ENCODE measurements around the gene BABAM1. TPM values are rescaled to one million over a fixed set of nuclear protein-coding genes. Genes with fewer than 3 reads are reported as not detected.
A peak's percentile ranks its signal among the peaks of the same experiment; 100 is the strongest.

Gene BABAM1
- total and polyA plus RNA-seq, 10 of the 15 experiments (the other 5 are each of a cell fraction or from before 2014, with no cell fraction given), result 11.9 to 154 (median 103) TPM

DNA sequence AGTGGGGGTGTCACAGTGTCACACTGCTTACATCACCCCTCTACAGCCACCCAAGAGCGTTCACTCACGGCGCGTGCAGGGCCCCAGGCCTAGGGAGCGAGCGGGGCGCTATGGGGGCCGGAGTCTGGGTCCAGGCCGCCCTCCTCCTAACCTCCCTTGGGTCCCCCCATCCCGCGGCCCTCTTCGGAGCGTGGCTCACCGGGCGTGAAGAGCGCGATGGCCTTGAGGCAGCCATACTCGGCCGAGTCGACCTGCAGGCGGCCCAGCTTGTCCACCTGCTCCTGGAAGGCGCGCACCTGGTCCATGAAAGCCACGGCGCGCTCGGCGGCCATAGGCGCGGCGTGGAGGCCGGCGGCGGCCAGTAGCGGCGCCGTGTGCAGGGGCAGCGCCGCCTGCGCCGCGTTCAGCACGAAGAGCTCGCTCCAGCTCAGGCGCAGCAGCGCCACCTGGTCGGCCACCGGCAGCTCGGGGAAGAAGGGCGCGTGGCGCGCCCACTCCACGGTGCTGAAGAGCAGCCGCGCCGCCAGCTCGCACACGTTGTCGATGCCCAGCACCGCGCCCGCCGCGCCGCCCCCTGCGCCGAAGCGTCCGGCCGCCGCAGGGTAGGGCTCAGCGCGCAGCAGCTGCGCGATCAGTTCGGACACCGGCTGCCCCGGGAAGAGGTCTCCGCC lies 31.8 kb upstream of the BABAM1 start (continued):
- TF ChIP-seq RBBP5 (conservative IDR thresholded peaks at IDR 0.05), result no peak
- no peak for TF ChIP-seq ESRRA (IDR thresholded peaks at IDR 0.05; ENCODE audit: low read length)
- TF ChIP-seq SMAD5 (IDR thresholded peaks at IDR 0.05; ENCODE audit: low read depth), result no peak
- TF ChIP-seq MEF2A (IDR thresholded peaks at IDR 0.05; ENCODE audit: insufficient read depth, low read depth, low read length), result no peak
- TF ChIP-seq SP1 (IDR thresholded peaks at IDR 0.05; ENCODE audit: low read depth, low read length), result no peak
- TF ChIP-seq, protein P1, sequence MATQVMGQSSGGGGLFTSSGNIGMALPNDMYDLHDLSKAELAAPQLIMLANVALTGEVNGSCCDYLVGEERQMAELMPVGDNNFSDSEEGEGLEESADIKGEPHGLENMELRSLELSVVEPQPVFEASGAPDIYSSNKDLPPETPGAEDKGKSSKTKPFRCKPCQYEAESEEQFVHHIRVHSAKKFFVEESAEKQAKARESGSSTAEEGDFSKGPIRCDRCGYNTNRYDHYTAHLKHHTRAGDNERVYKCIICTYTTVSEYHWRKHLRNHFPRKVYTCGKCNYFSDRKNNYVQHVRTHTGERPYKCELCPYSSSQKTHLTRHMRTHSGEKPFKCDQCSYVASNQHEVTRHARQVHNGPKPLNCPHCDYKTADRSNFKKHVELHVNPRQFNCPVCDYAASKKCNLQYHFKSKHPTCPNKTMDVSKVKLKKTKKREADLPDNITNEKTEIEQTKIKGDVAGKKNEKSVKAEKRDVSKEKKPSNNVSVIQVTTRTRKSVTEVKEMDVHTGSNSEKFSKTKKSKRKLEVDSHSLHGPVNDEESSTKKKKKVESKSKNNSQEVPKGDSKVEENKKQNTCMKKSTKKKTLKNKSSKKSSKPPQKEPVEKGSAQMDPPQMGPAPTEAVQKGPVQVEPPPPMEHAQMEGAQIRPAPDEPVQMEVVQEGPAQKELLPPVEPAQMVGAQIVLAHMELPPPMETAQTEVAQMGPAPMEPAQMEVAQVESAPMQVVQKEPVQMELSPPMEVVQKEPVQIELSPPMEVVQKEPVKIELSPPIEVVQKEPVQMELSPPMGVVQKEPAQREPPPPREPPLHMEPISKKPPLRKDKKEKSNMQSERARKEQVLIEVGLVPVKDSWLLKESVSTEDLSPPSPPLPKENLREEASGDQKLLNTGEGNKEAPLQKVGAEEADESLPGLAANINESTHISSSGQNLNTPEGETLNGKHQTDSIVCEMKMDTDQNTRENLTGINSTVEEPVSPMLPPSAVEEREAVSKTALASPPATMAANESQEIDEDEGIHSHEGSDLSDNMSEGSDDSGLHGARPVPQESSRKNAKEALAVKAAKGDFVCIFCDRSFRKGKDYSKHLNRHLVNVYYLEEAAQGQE (IDR thresholded peaks at IDR 0.05; ENCODE audit: low read depth, low read length), result no peak
- TF ChIP-seq HDAC6 (IDR thresholded peaks at IDR 0.05; ENCODE audit: unreplicated experiment), result peak; percentile 57
- peak; percentile 78 for TF ChIP-seq IKZF1 (conservative IDR thresholded peaks at IDR 0.05)
- TF ChIP-seq, protein P2, sequence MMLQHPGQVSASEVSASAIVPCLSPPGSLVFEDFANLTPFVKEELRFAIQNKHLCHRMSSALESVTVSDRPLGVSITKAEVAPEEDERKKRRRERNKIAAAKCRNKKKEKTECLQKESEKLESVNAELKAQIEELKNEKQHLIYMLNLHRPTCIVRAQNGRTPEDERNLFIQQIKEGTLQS (IDR thresholded peaks at IDR 0.05; ENCODE audit: borderline replicate concordance, extremely low read depth, low read depth, low read length), result no peak
- TF ChIP-seq SIN3A (IDR thresholded peaks at IDR 0.05; ENCODE audit: low read depth, low read length), result peak; percentile 76; the same call in 1 of the 2 replicates
- TF ChIP-seq, protein P3, sequence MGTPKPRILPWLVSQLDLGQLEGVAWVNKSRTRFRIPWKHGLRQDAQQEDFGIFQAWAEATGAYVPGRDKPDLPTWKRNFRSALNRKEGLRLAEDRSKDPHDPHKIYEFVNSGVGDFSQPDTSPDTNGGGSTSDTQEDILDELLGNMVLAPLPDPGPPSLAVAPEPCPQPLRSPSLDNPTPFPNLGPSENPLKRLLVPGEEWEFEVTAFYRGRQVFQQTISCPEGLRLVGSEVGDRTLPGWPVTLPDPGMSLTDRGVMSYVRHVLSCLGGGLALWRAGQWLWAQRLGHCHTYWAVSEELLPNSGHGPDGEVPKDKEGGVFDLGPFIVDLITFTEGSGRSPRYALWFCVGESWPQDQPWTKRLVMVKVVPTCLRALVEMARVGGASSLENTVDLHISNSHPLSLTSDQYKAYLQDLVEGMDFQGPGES (IDR thresholded peaks at IDR 0.05), result no peak
- TF ChIP-seq NR2C1 (IDR thresholded peaks at IDR 0.05), result 0 out of 2 replicates have a peak, but pooled peaks have one; percentile 6
- no peak for TF ChIP-seq TCF7 (IDR thresholded peaks at IDR 0.05; ENCODE audit: borderline replicate concordance)
- peak; percentile 18 for TF ChIP-seq RELA (IDR thresholded peaks at IDR 0.05; ENCODE audit: borderline replicate concordance, partially characterized antibody)
- no peak for TF ChIP-seq TCF12 (IDR thresholded peaks at IDR 0.05; ENCODE audit: low read depth, low read length)
- peak; percentile 39; the same call in 1 of the 2 replicates for TF ChIP-seq RAD21 (IDR thresholded peaks at IDR 0.05; ENCODE audit: insufficient read depth, low read depth, low read length)
- TF ChIP-seq ASH2L (IDR thresholded peaks at IDR 0.05; ENCODE audit: borderline replicate concordance, low read depth), result no peak
- TF ChIP-seq, protein P4, sequence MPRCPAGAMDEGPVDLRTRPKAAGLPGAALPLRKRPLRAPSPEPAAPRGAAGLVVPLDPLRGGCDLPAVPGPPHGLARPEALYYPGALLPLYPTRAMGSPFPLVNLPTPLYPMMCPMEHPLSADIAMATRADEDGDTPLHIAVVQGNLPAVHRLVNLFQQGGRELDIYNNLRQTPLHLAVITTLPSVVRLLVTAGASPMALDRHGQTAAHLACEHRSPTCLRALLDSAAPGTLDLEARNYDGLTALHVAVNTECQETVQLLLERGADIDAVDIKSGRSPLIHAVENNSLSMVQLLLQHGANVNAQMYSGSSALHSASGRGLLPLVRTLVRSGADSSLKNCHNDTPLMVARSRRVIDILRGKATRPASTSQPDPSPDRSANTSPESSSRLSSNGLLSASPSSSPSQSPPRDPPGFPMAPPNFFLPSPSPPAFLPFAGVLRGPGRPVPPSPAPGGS (IDR thresholded peaks at IDR 0.05; ENCODE audit: borderline replicate concordance, insufficient read depth, low read depth, low read length, poor library complexity, severe bottlenecking), result no peak
- no peak for TF ChIP-seq FOXM1 (IDR thresholded peaks at IDR 0.05; ENCODE audit: low read depth, low read length)
- TF ChIP-seq IRF4 (IDR thresholded peaks at IDR 0.05; ENCODE audit: low read depth, low read length), result no peak
- TF ChIP-seq, protein P5, sequence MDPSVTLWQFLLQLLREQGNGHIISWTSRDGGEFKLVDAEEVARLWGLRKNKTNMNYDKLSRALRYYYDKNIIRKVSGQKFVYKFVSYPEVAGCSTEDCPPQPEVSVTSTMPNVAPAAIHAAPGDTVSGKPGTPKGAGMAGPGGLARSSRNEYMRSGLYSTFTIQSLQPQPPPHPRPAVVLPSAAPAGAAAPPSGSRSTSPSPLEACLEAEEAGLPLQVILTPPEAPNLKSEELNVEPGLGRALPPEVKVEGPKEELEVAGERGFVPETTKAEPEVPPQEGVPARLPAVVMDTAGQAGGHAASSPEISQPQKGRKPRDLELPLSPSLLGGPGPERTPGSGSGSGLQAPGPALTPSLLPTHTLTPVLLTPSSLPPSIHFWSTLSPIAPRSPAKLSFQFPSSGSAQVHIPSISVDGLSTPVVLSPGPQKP (IDR thresholded peaks at IDR 0.05; ENCODE audit: low read depth, low read length), result no peak
- no peak for TF ChIP-seq ZZZ3 (IDR thresholded peaks at IDR 0.05; ENCODE audit: control insufficient read depth, insufficient read length, low read depth)

Measured in GM12878 (cell line).